T-cell (primary cell): ENCODE data around the gene SNX33. TPM values are rescaled to one million over a fixed set of nuclear protein-coding genes. Genes with fewer than 3 reads are reported as not detected.
A peak's percentile ranks its signal among the peaks of the same experiment; 100 is the strongest.
"Not testable (repeated sequence)": the region's sequence is repeated elsewhere in the genome, so short reads cannot be mapped to it uniquely, and the experiment has no call there.

Source experiments
- ATAC-seq, 4 experiments: fragments of 200-7000 bp in 3 of 4; fragments of 150-1000 bp in 1 of 4; cut with Tn5 transposase; replicated peaks in 1 of 4; 1 replicate in 3 of 4; 2 replicates in 1 of 4; pipeline ENCODE4 v1.10.0; 2021; ENCODE audit warnings: moderate library complexity in 3 of 4, mild to moderate bottlenecking in 2 of 4, moderate number of reproducible peaks in 1 of 4
- CTCF ChIA-PET, 2 donors: fragments of 300-600 bp; sonication (Branson Sonifier 250); formaldehyde crosslinking; loops; one replicate each; lab custom pipeline; 2022; ENCODE audit warnings: antibody characterized with exemption in 2 of 2; lab: Charles Lee
- POLR2A ChIA-PET, 2 donors: fragments of 300-600 bp; sonication (Branson Sonifier 250); formaldehyde crosslinking; loops; one replicate each; lab custom pipeline; 2022; ENCODE audit warnings: antibody characterized with exemption in 2 of 2; lab: Charles Lee
- DNase-seq, 35 experiments: peaks; one replicate each; pipeline versions ENCODE4 v3.0.0 to v3.0.0-alpha.2; 2013 to 2023
- H3K27ac ChIP-seq: one replicate; pipeline ENCODE4 v1.5.1; 2013; ENCODE audit warnings: low read length
- H3K27me3 ChIP-seq, 2 experiments: replicated peaks in 1 of 2; 1 replicate in 1 of 2; 2 replicates in 1 of 2; pipeline versions ENCODE4 v1.6.1 to v1.7.0; 2013; ENCODE audit warnings: low read length in 1 of 2, mixed read lengths in 1 of 2; ENCODE audit not compliant: control insufficient read depth in 2 of 2, insufficient read depth in 2 of 2; ENCODE audit errors: extremely low read depth in 1 of 2
- H3K36me3 ChIP-seq, 2 donors: 1 replicate in 1 of 2; 2 replicates in 1 of 2; pipeline versions ENCODE4 v1.6.1 to v1.7.0; 2013; ENCODE audit warnings: low read length in 1 of 2; ENCODE audit not compliant: control insufficient read depth in 2 of 2, insufficient read depth in 1 of 2; ENCODE audit errors: extremely low read depth in 1 of 2
- H3K4me1 ChIP-seq, 2 experiments: 1 replicate in 1 of 2; 2 replicates in 1 of 2; pipeline versions ENCODE4 v1.6.1 to v1.7.0; 2013; ENCODE audit warnings: low read length in 2 of 2, mixed read lengths in 1 of 2; ENCODE audit not compliant: insufficient read depth in 2 of 2, control insufficient read depth in 1 of 2; ENCODE audit errors: extremely low read depth in 1 of 2
- H3K4me3 ChIP-seq, 2 donors: 1 replicate in 1 of 2; 2 replicates in 1 of 2; pipeline versions ENCODE4 v1.5.1 to v1.7.0; 2013; ENCODE audit warnings: mild to moderate bottlenecking in 2 of 2, low read length in 1 of 2, moderate library complexity in 1 of 2; ENCODE audit not compliant: control insufficient read depth in 1 of 2; ENCODE audit errors: extremely low read depth in 1 of 2
- H3K9me3 ChIP-seq: 2 replicates; pipeline ENCODE4 v1.7.0; 2013
- H3K27ac Mint-ChIP-seq, 2 donors: one replicate each; pipeline ENCODE4 v1.8.0; 2020 to 2021; ENCODE audit warnings: mild to moderate bottlenecking in 2 of 2, mixed read lengths in 2 of 2
- H3K27me3 Mint-ChIP-seq, 2 donors: one replicate each; pipeline ENCODE4 v1.8.0; 2021 to 2022; ENCODE audit warnings: mixed read lengths in 2 of 2
- H3K36me3 Mint-ChIP-seq: one replicate; pipeline ENCODE4 v1.8.0; 2021; ENCODE audit warnings: mixed read lengths
- H3K4me1 Mint-ChIP-seq, 3 donors: one replicate each; pipeline ENCODE4 v1.8.0; 2020 to 2022; ENCODE audit warnings: mixed read lengths in 3 of 3, mild to moderate bottlenecking in 1 of 3
- H3K4me3 Mint-ChIP-seq, 3 donors: one replicate each; pipeline ENCODE4 v1.8.0; 2020 to 2022; ENCODE audit warnings: mild to moderate bottlenecking in 3 of 3, mixed read lengths in 3 of 3, moderate library complexity in 3 of 3
- H3K9me3 Mint-ChIP-seq, 3 donors: one replicate each; pipeline ENCODE4 v1.8.0; 2020 to 2022; ENCODE audit warnings: mixed read lengths in 3 of 3
- WGBS: methylation state at CpG from one replicate; pipeline ENCODE4 v1.1.5; 2013; ENCODE audit warnings: missing lambda C conversion rate; ENCODE audit not compliant: insufficient coverage; 5-methylcytosine and 5-hydroxymethylcytosine counted together
- total RNA-seq, 35 experiments: library from RNA in 6 of 35; stranded (reverse) in 6 of 35; fragments of 120-200 nt in 1 of 35; gene quantifications; one replicate each; pipeline versions ENCODE4 v1.2.1 to v1.2.4 and lab custom pipeline; 2013 to 2026

SNX33 gene
- total RNA-seq, 5 donors from 2014 or later (not counting 1 experiment from before 2014, with no cell fraction given) = 1.4 to 3.4 (median 2.5) TPM

DNA sequence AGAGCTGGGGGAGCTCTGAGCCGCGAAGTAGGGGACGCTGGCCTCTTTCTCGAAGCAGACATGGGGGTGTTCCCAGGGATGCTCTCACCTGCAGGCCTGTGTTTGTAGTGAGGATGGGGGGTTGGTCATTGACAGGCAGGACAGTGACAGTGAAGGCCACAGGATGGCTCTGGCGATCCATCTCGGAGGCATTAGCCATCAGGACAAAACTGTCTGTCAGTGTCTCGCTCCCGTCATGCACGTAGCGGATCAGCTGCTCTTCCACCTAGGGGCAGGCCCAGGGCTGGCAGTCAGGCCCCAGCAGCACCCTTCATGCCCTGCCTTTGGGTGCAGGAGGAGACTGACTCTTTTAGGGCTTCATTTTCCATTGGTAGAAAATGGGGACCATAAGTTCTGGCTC, 36.9 kb downstream of the SNX33 start:
- no peaks in the 10 kb centered on the region for H3K36me3 ChIP-seq
- no peak overlapping the region for H3K27ac Mint-ChIP-seq
- ChIA-PET POLR2A (no interaction called here), CTCF (interaction anchor here (0.6 to 1.1 kb wide), 4 partner anchors 13 to 316 kb away, joined by 3 to 5 read pairs (median 3); partner anchors contain the start of gene MAN2C1 (in 1 of the 2))
- H3K27me3 Mint-ChIP-seq = no peaks in the 10 kb centered on the region
- ATAC-seq (no peak), DNase-seq (no peak)
- H3K27ac ChIP-seq = no peak overlapping the region
- H3K4me1 Mint-ChIP-seq = no peaks in the 10 kb centered on the region
- no peak overlapping the region for H3K4me3 ChIP-seq
- H3K4me3 Mint-ChIP-seq = no peak overlapping the region
- no peaks in the 10 kb centered on the region for H3K9me3 ChIP-seq
- H3K9me3 Mint-ChIP-seq = no peaks in the 10 kb centered on the region
- 96% methylated on average over 10 of the region's 10 CpGs for WGBS
- peaks cover 0 to 10% of the 10 kb centered on the region in 2 experiments for H3K27me3 ChIP-seq
- H3K4me1 ChIP-seq = peaks cover 0 to 6% of the 10 kb centered on the region in 2 experiments
- H3K36me3 Mint-ChIP-seq = no peaks in the 10 kb centered on the region

DNA sequence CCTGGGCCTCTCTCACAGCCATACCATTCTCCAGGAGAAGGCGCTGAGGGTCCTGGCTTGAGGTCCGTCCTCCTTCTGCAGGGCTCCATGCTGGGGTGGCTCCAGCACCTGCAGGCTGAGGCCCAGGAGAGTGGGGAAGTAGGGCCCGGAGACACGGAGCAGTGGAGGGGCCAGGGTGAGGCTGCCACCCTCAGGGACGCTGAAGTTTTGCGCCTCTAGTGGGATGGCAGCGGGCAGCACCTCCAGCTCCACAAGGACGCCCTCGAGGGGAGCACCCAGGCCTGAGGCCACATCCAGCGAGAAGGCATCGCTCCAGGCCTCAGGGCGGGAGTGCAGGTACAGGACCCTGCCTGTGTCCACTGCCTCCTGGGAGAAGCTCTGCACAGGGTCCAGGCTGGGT, 37.5 kb downstream of the SNX33 start:
- DNase-seq = no peak
- H3K36me3 Mint-ChIP-seq = no peaks in the 10 kb centered on the region
- H3K9me3 Mint-ChIP-seq = no peaks in the 10 kb centered on the region
- Histone ChIP-seq H3K4me1 (peaks cover 0 to 6% of the 10 kb centered on the region in 2 experiments), H3K27me3 (peaks cover 0 to 13% of the 10 kb centered on the region in 2 experiments), H3K27ac (no peak overlapping the region), H3K9me3 (no peaks in the 10 kb centered on the region), H3K36me3 (no peaks in the 10 kb centered on the region), H3K4me3 (no peak overlapping the region)
- H3K27me3 Mint-ChIP-seq = no peaks in the 10 kb centered on the region
- ChIA-PET POLR2A (no interaction called here), CTCF (no interaction called here)
- no peaks in the 10 kb centered on the region for H3K4me1 Mint-ChIP-seq
- H3K27ac Mint-ChIP-seq = no peak overlapping the region
- no peak overlapping the region for H3K4me3 Mint-ChIP-seq
- no peak for ATAC-seq
- 65% methylated on average over 8 of the region's 12 CpGs for WGBS

DNA sequence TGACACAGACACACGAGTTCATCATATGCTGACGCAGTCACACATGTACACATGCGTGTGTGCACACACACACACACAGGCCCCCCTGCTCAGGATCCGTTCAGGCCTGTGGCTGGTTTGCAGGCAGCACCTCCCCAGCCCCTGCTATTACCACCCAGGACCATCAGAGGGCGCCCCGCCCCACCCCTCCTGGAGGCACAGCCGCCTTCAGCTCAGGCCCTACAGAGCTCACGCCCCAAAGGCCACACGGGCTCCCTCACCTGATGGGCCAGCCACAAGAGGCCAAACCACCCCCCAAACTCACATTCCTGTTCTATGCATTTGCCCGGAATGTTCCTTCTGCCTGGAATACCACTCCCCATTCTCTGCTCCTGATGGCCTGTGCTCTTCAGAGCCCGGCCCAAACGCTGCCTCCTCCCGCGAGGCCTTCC, 38.5 kb downstream of the SNX33 start:
- H3K4me3 Mint-ChIP-seq, H3K36me3 ChIP-seq, H3K27ac ChIP-seq, H3K27ac Mint-ChIP-seq, POLR2A ChIA-PET, H3K9me3 ChIP-seq, H3K4me1 ChIP-seq, H3K27me3 Mint-ChIP-seq, H3K4me1 Mint-ChIP-seq, H3K36me3 Mint-ChIP-seq, H3K9me3 Mint-ChIP-seq, H3K4me3 ChIP-seq: not testable (repeated sequence)
- peaks cover 0 to 13% of the 10 kb centered on the region in 2 experiments for H3K27me3 ChIP-seq
- CTCF ChIA-PET = interaction anchor here (0.6 to 1.0 kb wide), 3 partner anchors 105 to 301 kb away, joined by 3 to 6 read pairs (median 6); no protein-coding TSS in a partner anchor
- ATAC-seq (peak; percentile 50 to 78 (median 68)), DNase-seq (peak; percentile 35 to 78 (median 68))
- 0% methylated on average over 3 of the region's 14 CpGs for WGBS

DNA sequence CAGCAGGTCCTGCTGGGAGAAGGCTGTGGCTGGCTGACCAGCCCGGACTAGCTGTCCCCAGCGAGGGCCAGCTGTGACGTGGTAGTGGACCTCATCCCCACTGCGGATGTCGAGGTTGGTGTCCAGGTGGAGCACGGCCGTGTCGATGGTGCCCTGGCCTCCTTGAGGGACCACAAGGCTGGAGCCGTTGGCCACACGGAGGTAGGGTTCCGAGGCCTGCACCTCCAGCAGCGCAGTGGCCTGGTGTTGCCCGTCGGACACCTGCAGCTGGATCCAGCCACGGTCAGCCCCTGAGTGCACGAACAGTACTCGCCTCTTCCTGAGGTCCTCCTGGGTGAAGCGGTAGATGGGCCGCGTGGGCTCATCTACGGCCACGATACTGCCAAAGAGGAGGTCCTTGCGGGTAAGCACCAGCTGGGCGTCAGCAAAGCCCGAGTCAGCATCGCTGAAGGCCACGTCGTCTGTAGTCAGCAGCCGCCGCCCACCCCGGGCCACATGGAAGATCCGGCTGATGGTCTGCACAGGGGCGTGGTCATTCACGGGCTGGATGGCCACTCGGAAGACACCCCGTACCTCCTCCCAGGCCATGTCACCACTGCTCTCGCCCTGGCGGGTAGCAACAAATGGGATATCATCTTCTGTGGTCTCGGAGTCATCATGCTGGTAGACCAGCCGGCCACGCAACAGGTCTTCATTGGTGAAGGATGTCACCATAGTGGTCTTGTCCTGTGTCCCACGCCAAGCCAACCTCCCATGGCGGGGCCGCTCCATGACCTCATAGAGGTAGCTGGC, 40.0 kb downstream of the SNX33 start:
- ChIA-PET POLR2A (no interaction called here), CTCF (no interaction called here)
- no peaks in the 10 kb centered on the region for H3K9me3 Mint-ChIP-seq
- Histone ChIP-seq H3K4me1 (peaks cover 0 to 6% of the 10 kb centered on the region in 2 experiments), H3K4me3 (no peak overlapping the region), H3K36me3 (no peaks in the 10 kb centered on the region), H3K27me3 (peaks cover 0 to 15% of the 10 kb centered on the region in 2 experiments), H3K27ac (no peak overlapping the region), H3K9me3 (no peaks in the 10 kb centered on the region)
- no peaks in the 10 kb centered on the region for H3K36me3 Mint-ChIP-seq
- 90% methylated on average over 42 of the region's 44 CpGs for WGBS
- ATAC-seq (no peak), DNase-seq (no peak)
- H3K27ac Mint-ChIP-seq = no peak overlapping the region
- H3K27me3 Mint-ChIP-seq = peaks cover 6% of the 10 kb centered on the region in 2 donors
- no peak overlapping the region for H3K4me3 Mint-ChIP-seq
- peaks cover 0 to 5% (median 0%) of the 10 kb centered on the region in 3 donors for H3K4me1 Mint-ChIP-seq

DNA sequence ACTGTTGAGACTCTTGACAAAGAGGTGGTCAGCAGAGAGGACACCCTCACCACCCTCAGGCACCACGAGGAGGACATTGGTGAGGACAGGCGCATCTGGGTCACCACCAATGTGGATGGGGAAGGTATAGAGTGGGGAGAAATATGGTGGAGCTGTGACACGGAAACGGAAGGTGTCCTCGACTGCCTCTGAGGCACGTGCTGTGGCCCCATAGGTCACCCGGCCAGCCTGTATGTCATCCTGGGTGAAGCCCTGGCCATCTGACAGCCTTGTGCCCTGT, 40.5 kb downstream of the SNX33 start:
- Histone ChIP-seq H3K9me3 (no peaks in the 10 kb centered on the region), H3K27ac (no peak overlapping the region), H3K4me1 (peaks cover 0 to 6% of the 10 kb centered on the region in 2 experiments), H3K27me3 (peaks cover 0 to 17% of the 10 kb centered on the region in 2 experiments), H3K4me3 (no peak overlapping the region), H3K36me3 (no peaks in the 10 kb centered on the region)
- Mint-ChIP-seq H3K4me1 (peaks cover 0 to 6% (median 0%) of the 10 kb centered on the region in 3 donors), H3K27me3 (peaks cover 7 to 9% of the 10 kb centered on the region in 2 donors), H3K36me3 (no peaks in the 10 kb centered on the region), H3K4me3 (no peak overlapping the region), H3K27ac (no peak overlapping the region), H3K9me3 (no peaks in the 10 kb centered on the region)
- 94% methylated on average over 5 of the region's 7 CpGs for WGBS
- no peak for ATAC-seq
- no peak for DNase-seq
- POLR2A ChIA-PET = no interaction called here
- CTCF ChIA-PET = no interaction called here

DNA sequence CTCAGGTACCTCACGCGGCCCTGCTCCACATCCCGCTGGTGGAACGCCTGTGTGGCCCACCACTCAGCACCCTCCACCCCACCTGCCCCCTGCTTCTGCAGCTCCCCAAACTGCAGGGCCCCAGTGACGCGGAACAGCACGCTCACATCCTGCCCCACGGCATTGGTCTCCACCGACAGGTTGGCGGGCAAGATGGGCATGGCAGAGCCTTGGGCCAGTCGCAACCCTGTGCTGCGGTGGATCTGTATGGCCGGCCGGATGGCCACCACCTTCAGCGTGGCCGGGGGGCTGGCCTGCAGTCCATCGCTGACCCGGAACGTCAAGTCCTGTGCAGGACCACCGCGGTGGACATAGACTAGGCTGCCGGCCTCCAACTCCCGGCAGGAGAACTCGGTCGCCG, 41.1 kb downstream of the SNX33 start:
- ATAC-seq = no peak
- Histone ChIP-seq H3K36me3 (no peaks in the 10 kb centered on the region), H3K27ac (no peak overlapping the region), H3K4me3 (no peak overlapping the region), H3K27me3 (peaks cover 0 to 24% of the 10 kb centered on the region in 2 experiments), H3K9me3 (no peaks in the 10 kb centered on the region), H3K4me1 (peaks cover 0 to under 1% of the 10 kb centered on the region in 2 experiments)
- H3K27ac Mint-ChIP-seq = no peak overlapping the region
- POLR2A ChIA-PET = no interaction called here
- CTCF ChIA-PET = no interaction called here
- peaks cover 0 to 8% (median 0%) of the 10 kb centered on the region in 3 donors for H3K4me1 Mint-ChIP-seq
- peaks cover 7 to 9% of the 10 kb centered on the region in 2 donors for H3K27me3 Mint-ChIP-seq
- DNase-seq = no peak
- WGBS = 93% methylated on average over 24 of the region's 26 CpGs
- no peaks in the 10 kb centered on the region for H3K9me3 Mint-ChIP-seq
- H3K4me3 Mint-ChIP-seq = no peak overlapping the region
- H3K36me3 Mint-ChIP-seq = no peaks in the 10 kb centered on the region
